ENCODE measurements around the gene DDX24. TPM values are rescaled to one million over a fixed set of nuclear protein-coding genes. Genes with fewer than 3 reads are reported as not detected.

The DDX24 gene
- total and polyA plus RNA-seq, 12 donors: 221 to 616 (median 337) TPM

DNA sequence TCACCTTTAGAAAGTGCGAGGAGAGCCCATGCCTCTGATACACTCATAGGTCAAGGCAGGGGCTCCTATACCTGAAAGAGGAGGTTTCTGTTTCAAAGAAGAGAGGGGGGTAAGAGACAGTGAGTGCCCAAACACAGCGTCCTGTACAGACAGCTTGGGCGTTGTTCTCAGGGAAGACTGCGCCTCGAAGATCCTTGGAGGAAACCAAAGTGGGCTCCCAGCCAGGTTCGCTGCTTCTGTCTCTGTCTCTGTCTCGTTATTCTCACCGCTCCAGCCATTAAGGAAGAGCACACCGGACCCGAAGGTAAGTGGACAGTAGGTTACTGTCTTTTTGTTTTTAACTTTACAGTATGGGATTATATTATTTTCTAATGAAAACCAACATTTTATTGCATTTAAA is 23.7 kb upstream of the DDX24 start:
- intact Hi-C loops (cut with DNase I): no loop called here
- peaks cover 6 to 7% of the 10 kb centered on the region in 2 donors for H3K4me1 ChIP-seq (replicated peaks in 1 of 2)
- no peak overlapping the region for H3K27ac ChIP-seq
- H3K9me3 ChIP-seq (replicated peaks in 1 of 3): no peaks in the 10 kb centered on the region
- 79 to 90% (median 82%) methylated on average over 10 of the region's 10 CpGs for WGBS, 4 donors
- TF ChIP-seq, protein P1, sequence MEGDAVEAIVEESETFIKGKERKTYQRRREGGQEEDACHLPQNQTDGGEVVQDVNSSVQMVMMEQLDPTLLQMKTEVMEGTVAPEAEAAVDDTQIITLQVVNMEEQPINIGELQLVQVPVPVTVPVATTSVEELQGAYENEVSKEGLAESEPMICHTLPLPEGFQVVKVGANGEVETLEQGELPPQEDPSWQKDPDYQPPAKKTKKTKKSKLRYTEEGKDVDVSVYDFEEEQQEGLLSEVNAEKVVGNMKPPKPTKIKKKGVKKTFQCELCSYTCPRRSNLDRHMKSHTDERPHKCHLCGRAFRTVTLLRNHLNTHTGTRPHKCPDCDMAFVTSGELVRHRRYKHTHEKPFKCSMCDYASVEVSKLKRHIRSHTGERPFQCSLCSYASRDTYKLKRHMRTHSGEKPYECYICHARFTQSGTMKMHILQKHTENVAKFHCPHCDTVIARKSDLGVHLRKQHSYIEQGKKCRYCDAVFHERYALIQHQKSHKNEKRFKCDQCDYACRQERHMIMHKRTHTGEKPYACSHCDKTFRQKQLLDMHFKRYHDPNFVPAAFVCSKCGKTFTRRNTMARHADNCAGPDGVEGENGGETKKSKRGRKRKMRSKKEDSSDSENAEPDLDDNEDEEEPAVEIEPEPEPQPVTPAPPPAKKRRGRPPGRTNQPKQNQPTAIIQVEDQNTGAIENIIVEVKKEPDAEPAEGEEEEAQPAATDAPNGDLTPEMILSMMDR (IDR thresholded peaks at IDR 0.05): no peak
- H3K36me3 ChIP-seq (replicated peaks in 1 of 2): no peaks in the 10 kb centered on the region
- DNase-seq: no peak
- no peak overlapping the region for H3K4me3 ChIP-seq
- H3K27me3 ChIP-seq: no peaks in the 10 kb centered on the region

DNA sequence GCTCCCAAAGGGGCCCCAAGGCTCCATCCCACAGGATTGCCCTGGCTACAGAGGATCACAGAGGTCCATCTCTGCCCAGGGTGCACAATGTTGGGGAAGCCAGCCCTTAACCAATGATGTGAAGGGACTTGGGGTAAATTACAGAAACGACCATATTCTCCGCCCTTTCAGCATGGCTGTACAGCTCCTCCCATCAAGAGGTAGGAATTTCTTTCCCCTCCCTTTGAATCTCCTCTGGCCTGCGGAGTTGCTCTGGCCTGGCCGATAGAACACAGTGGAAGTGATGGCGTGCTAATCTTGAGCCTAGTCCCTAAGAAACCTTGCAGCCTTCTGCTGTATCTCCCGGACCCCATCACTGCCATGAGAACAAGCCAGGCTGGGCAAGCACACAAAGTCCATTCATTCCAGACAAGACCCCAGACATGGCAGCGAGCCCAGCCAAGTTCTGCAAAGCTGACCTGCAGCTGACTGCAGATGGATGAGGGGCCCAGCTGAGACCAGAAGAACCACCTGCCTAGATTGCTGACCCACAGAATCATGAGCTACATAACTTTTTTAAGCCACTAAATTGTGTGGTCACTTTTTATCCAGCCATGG is 22.6 kb upstream of the DDX24 start:
- Histone ChIP-seq H3K36me3 (replicated peaks in 1 of 2) (no peaks in the 10 kb centered on the region), H3K27ac (no peak overlapping the region), H3K4me3 (no peak overlapping the region), H3K4me1 (replicated peaks in 1 of 2) (peaks cover under 1 to 4% of the 10 kb centered on the region in 2 donors), H3K9me3 (replicated peaks in 1 of 3) (no peaks in the 10 kb centered on the region), H3K27me3 (no peaks in the 10 kb centered on the region)
- intact Hi-C loops (cut with DNase I): no loop called here
- TF ChIP-seq, protein P1 (IDR thresholded peaks at IDR 0.05): no peak
- TF ChIP-seq POLR2A (IDR thresholded peaks at IDR 0.05): no peak
- WGBS, 4 donors: 77 to 83% (median 79%) methylated on average over 6 to 7 of the region's 7 CpGs
- DNase-seq: no peak

DNA sequence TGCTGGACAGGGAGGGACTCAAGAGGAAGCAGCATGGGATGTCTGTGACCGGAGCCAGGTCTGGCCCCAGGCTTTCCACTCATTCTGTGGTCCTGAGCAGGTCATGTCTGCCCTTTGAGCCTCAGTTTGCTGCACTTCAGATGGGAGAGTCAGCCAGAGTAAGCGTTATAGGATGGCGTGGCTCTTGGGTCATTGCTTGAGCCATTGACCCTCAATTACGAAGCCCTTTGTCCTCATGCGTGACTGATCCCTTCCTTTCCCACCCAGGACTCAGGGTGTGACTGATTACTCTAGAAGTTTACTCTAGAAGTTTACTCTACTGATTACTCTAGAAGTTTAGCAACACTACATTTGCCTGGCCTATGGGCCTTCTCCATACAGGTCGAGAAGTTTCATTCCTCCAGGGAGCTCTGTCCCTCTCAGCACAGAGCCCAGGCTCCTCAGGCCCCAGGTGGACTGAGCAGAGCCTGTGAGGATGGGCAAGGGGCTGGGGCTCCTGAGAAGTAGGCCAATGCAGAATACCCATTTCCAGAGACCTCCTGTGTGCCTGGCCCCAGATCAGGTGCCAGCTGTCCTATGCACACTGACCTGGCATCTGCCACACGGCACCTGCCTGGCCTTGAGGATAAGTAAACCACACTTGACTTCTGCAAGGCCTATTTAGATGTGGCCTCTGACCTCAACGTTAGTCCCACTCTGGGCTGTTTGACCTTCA is 21.9 kb upstream of the DDX24 start:
- intact Hi-C loops (cut with DNase I): no loop called here
- no peak for DNase-seq
- 79 to 88% (median 86%) methylated on average over 7 to 8 of the region's 8 CpGs for WGBS, 4 donors
- Histone ChIP-seq H3K36me3 (replicated peaks in 1 of 2) (no peaks in the 10 kb centered on the region), H3K9me3 (replicated peaks in 1 of 3) (no peaks in the 10 kb centered on the region), H3K4me3 (no peak overlapping the region), H3K27ac (no peak overlapping the region), H3K4me1 (replicated peaks in 1 of 2) (peaks cover 0 to 4% of the 10 kb centered on the region in 2 donors), H3K27me3 (no peaks in the 10 kb centered on the region)
- TF ChIP-seq, protein P1 (IDR thresholded peaks at IDR 0.05): no peak
- TF ChIP-seq POLR2A (IDR thresholded peaks at IDR 0.05): no peak

DNA sequence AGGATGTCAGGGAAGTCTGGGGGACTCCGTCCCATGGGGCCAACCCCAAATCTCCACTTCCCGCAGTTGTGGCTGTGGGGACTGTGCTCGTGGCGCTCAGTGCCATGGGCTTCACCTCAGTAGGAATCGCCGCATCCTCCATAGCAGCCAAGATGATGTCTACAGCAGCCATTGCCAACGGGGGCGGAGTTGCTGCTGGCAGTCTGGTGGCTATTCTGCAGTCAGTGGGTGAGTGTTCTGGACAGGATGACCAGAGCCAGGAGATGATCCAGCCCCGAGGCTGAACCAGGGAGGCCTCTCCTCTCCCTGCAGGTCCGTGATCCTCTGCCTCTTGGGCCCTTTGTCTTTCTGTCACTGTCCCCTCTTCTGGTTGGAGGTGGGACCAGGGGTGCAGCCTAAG is 20.7 kb upstream of the DDX24 start:
- 93 to 98% (median 95%) methylated on average over 8 to 10 of the region's 10 CpGs for WGBS, 4 donors
- H3K4me1 ChIP-seq (replicated peaks in 1 of 2): peaks cover 0 to 4% of the 10 kb centered on the region in 2 donors
- no peak for DNase-seq

More for the DNA sequence above, 20.7 kb upstream of the DDX24 start:
- Histone ChIP-seq H3K27me3 (no peaks in the 10 kb centered on the region), H3K27ac (peak overlapping the region in 1 of 5 donors; percentile 38), H3K9me3 (replicated peaks in 1 of 3) (no peaks in the 10 kb centered on the region), H3K4me3 (no peak overlapping the region), H3K36me3 (replicated peaks in 1 of 2) (peaks cover 0 to 7% of the 10 kb centered on the region in 2 donors)
- TF ChIP-seq, protein P1 (IDR thresholded peaks at IDR 0.05): no peak
- no peak for TF ChIP-seq POLR2A (IDR thresholded peaks at IDR 0.05)
- intact Hi-C loops (cut with DNase I): no loop called here

Measured in adrenal gland (tissue), 12 donors.